Breast epithelium (tissue), 4 donors: Measurements from ENCODE around the gene EFNA3. TPM values are rescaled to one million over a fixed set of nuclear protein-coding genes. Genes with fewer than 3 reads are reported as not detected.

Experiments used
- DNase-seq, 2 donors: peaks; one replicate each; pipeline ENCODE4 v3.0.0-alpha.2; 2019; ENCODE audit warnings: low spot score in 2 of 2
- H3K27ac ChIP-seq, 2 donors: fragments of 200-600 bp; sonication (generic) in 1 of 2; one replicate each; pipeline ENCODE4 v1.5.1; 2016 to 2019; ENCODE audit warnings: mild to moderate bottlenecking in 1 of 2
- H3K27me3 ChIP-seq, 2 donors: fragments of 200-600 bp; sonication (generic) in 1 of 2; one replicate each; pipeline versions ENCODE4 v1.5.1 to v1.6.0; 2017 to 2019; ENCODE audit warnings: control low read depth in 1 of 2, mild to moderate bottlenecking in 1 of 2
- H3K36me3 ChIP-seq: fragments of 200-600 bp; one replicate; pipeline ENCODE4 v1.5.1; 2019
- H3K4me1 ChIP-seq, 2 donors: fragments of 200-600 bp; sonication (generic); one replicate each; pipeline ENCODE4 v1.5.1; 2016 to 2019; ENCODE audit warnings: control low read depth in 1 of 2
- H3K4me3 ChIP-seq, 3 donors: fragments of 200-600 bp; sonication (generic); 1 replicate in 2 of 3; 2 replicates in 1 of 3; pipeline ENCODE4 v1.5.1; 2016 to 2019; ENCODE audit warnings: mild to moderate bottlenecking in 3 of 3, moderate library complexity in 2 of 3
- H3K9me3 ChIP-seq, 2 donors: fragments of 200-600 bp; sonication (generic) in 1 of 2; one replicate each; pipeline ENCODE4 v1.5.1; 2016 to 2019; ENCODE audit warnings: control low read depth in 1 of 2
- POLR2A ChIP-seq: fragments of 450-650 bp; IDR thresholded peaks from one replicate; pipeline ENCODE4 v1.6.1; 2016; ENCODE audit warnings: antibody characterized with exemption, mild to moderate bottlenecking, moderate library complexity
- POLR2AphosphoS5 ChIP-seq, 3 donors: sonication (generic); formaldehyde crosslinking; IDR thresholded peaks; one replicate each; pipeline ENCODE4 v1.6.1; 2017; ENCODE audit warnings: antibody characterized with exemption in 3 of 3
- intact Hi-C: fragments of 100-400 bp; cut with DNase I; formaldehyde crosslinking; loops from one replicate; pipeline ENCODE4 v1.15.1; 2023; ENCODE audit warnings: low total_unique reads
- total RNA-seq, 3 donors: library from RNA; depleted of rRNA; stranded (reverse); fragments of >200 nt; gene quantifications; one replicate each; pipeline ENCODE4 v1.1.0, GENCODE V29; 2016
- TF ChIP-seq, protein P1 (sequence below), 3 donors: fragments of 450-650 bp; IDR thresholded peaks; one replicate each; pipeline ENCODE4 v1.5.1; 2016 to 2017; ENCODE audit warnings: antibody characterized with exemption in 3 of 3, mild to moderate bottlenecking in 3 of 3, moderate library complexity in 3 of 3

The EFNA3 gene
- total RNA-seq, 3 donors from 2014 or later, result 1.6 to 7.2 (median 6.6) TPM

DNA sequence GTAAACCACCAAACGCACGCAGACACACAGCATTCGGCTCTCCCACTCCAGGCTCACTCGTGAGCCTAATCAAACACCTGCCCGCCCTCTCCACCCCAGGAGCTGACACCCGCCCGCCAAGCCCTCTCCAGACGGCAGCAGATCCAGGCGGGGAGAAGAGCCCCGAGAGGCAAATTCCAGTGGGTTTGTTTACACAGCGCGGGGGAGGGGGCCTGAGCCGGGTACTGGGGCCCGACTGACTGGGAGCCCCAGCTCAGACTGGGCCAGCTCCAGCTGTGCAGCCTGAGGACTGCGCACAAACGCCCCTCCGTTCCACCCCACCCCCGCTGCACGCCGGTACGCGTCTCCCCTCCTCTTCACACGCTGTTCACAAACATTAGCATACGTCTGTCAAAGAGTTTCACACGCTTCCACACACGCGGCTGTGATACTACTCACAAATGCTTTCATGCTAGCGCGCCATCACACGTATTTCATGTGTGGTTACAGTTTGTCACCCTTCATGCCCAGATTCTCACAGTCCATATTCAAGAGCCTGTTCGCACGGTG, 48.0 kb downstream of the EFNA3 start:
- peak overlapping the region; percentile 95 to 97 for H3K27ac ChIP-seq
- intact Hi-C loops, result no loop called here
- peaks cover 3 to 19% of the 10 kb centered on the region in 2 donors for H3K4me1 ChIP-seq
- DNase-seq, result peak; percentile 42 to 76
- no peaks in the 10 kb centered on the region for H3K27me3 ChIP-seq
- H3K36me3 ChIP-seq, result no peaks in the 10 kb centered on the region
- H3K4me3 ChIP-seq, result peak overlapping the region; percentile 60 to 96 (median 60)
- H3K9me3 ChIP-seq, result no peaks in the 10 kb centered on the region
- TF ChIP-seq POLR2AphosphoS5 (IDR thresholded peaks at IDR 0.05) (no peak), POLR2A (no peak)
- TF ChIP-seq, protein P1, sequence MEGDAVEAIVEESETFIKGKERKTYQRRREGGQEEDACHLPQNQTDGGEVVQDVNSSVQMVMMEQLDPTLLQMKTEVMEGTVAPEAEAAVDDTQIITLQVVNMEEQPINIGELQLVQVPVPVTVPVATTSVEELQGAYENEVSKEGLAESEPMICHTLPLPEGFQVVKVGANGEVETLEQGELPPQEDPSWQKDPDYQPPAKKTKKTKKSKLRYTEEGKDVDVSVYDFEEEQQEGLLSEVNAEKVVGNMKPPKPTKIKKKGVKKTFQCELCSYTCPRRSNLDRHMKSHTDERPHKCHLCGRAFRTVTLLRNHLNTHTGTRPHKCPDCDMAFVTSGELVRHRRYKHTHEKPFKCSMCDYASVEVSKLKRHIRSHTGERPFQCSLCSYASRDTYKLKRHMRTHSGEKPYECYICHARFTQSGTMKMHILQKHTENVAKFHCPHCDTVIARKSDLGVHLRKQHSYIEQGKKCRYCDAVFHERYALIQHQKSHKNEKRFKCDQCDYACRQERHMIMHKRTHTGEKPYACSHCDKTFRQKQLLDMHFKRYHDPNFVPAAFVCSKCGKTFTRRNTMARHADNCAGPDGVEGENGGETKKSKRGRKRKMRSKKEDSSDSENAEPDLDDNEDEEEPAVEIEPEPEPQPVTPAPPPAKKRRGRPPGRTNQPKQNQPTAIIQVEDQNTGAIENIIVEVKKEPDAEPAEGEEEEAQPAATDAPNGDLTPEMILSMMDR (IDR thresholded peaks at IDR 0.05), result no peak

DNA sequence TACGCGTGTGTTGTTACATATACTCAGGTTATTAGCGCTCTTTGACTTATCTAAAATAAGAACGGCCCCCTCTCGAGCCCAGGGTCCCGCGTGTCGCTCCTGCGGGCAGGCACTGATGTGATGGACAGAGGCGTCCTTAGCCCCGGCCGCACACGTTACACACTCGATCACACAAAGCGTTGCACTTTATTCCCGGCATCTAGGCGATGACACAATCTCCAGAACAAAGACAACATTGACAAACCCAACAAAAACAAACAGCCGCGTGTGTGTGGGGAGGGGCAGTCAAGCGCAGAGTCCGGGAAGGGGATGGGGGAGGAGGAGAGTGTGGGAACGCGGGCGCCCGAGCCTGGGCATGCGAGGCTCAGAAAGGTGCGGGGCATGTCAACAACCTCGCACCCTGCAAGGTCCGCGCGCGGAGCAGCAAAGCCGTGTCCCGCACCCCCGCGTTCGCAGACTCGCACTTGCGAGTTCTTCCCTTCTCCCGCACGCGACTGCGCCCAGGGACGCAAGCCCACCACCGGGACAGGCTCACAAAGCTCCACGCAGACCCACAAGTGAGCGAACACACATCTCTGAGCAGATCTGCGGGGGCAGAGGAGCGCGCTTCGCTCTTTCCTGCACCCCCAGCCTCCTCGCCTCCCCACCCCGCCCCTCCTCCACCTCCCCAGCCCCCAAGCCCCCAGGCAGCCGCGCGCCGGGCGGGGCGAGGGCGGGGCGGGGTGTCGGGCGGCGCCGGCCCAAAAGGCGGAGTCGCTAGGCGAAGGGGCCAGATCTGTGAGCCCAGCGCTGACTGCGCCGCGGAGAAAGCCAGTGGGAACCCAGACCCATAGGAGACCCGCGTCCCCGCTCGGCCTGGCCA, 48.7 kb downstream of the EFNA3 start, which contains the start of gene EFNA1:
TSS of gene EFNA1 (plus strand) at position 772 of the 862 bp plus-strand sequence. CDS start 102 bp downstream, outside the sequence.
- H3K27ac ChIP-seq, result peak within 1 kb of the TSS; percentile 95 to 97
- no peaks in the 10 kb centered on the region for H3K9me3 ChIP-seq
- H3K27me3 ChIP-seq, result no peaks in the 10 kb centered on the region
- intact Hi-C loops, result no loop called here
- peak within 1 kb of the TSS; percentile 60 to 96 (median 60) for H3K4me3 ChIP-seq
- TF ChIP-seq POLR2A (peak; percentile 78), POLR2AphosphoS5 (IDR thresholded peaks at IDR 0.05) (peak; percentile 50 to 78 (median 73))
- TF ChIP-seq, protein P1 (IDR thresholded peaks at IDR 0.05), result no peak
- DNase-seq, result peak; percentile 83 to 87
- H3K36me3 ChIP-seq, result no peaks in the 10 kb centered on the region
- peaks cover 3 to 24% of the 10 kb centered on the region in 2 donors for H3K4me1 ChIP-seq

GRCh38 chr1:155127967-155128754, 49.5 kb downstream of the EFNA3 start:
- peaks cover 3 to 24% of the 10 kb centered on the region in 2 donors for H3K4me1 ChIP-seq
- H3K36me3 ChIP-seq, result no peaks in the 10 kb centered on the region
- intact Hi-C loops, result no loop called here
- H3K9me3 ChIP-seq, result no peaks in the 10 kb centered on the region
- peak overlapping the region; percentile 95 to 97 for H3K27ac ChIP-seq
- no peak for DNase-seq
- peak overlapping the region; percentile 60 to 96 (median 60) for H3K4me3 ChIP-seq
- H3K27me3 ChIP-seq, result no peaks in the 10 kb centered on the region
- TF ChIP-seq, protein P1 (IDR thresholded peaks at IDR 0.05), result no peak
- TF ChIP-seq POLR2A (no peak), POLR2AphosphoS5 (IDR thresholded peaks at IDR 0.05) (no peak)

DNA sequence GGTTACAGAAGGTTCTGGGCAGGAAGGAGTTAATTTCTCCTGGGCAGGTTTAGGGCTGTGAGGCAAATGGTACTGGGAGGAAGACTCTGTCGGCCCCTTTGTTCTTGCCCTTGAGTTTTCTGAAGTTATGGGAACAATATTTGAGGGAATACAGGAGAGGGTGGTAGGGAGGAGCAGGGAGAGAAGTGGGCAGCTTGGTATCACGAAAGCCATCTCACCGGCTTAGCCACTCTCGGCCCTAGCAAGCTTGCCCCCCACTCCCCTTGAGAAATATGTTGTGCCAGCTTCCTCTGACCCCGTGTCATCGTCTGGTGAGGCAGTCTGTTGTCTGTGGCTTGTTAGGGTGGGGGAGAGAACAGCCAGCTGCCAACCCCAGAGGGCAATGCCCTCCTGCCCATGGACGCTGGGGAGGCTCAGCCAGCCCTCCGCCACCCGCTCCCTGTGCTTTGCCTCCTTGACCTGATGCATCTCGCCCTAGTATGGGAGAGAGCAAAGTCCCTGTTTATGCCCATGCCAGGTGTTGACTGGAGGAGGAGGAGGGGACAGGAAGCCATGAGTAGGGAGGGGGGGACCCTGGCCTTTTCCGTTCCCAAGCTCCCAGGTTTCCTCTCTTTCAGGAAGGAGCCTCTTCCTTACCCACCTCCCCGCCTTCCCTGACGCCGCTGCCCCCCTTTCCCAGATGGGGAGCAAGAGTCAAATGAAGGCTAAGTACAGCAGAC, 50.3 kb downstream of the EFNA3 start:
- Histone ChIP-seq H3K4me3 (peak overlapping the region; percentile 60 to 96 (median 60)), H3K27ac (peak overlapping the region; percentile 95 to 97), H3K9me3 (no peaks in the 10 kb centered on the region), H3K27me3 (no peaks in the 10 kb centered on the region), H3K36me3 (no peaks in the 10 kb centered on the region), H3K4me1 (peaks cover 3 to 29% of the 10 kb centered on the region in 2 donors)
- DNase-seq, result peak in 1 of 2 donors; percentile 52
- TF ChIP-seq, protein P1 (IDR thresholded peaks at IDR 0.05), result no peak
- TF ChIP-seq POLR2A (peak; percentile 27), POLR2AphosphoS5 (IDR thresholded peaks at IDR 0.05) (peak in 2 of 3 donors; percentile 27 to 57)
- intact Hi-C loops, result no loop called here
